ENCODE measurements around the gene CEP63.

Gene CEP63

GRCh38 chr3:134471521-134472193, 14.2 kb upstream of the CEP63 start:
- no peak for DNase-seq

- no peak for DNase-seq
Measured at GRCh38 chr3:134472831-134473230, 13.0 kb upstream of the CEP63 start.

- DNase-seq = peak; percentile 74
Measured at GRCh38 chr3:134473868-134474546, 11.8 kb upstream of the CEP63 start.

- DNase-seq = no peak
Measured at GRCh38 chr3:134474956-134475355, 10.9 kb upstream of the CEP63 start.

GRCh38 chr3:134476306-134476705, 9.6 kb upstream of the CEP63 start:
- no peak for DNase-seq

GRCh38 chr3:134477002-134477401, 8.9 kb upstream of the CEP63 start:
- no peak for DNase-seq

- no peak for DNase-seq
Measured at GRCh38 chr3:134477938-134478337, 7.9 kb upstream of the CEP63 start.

- DNase-seq = no peak
Measured at GRCh38 chr3:134480546-134480945, 5.3 kb upstream of the CEP63 start.

GRCh38 chr3:134481166-134481565, 4.7 kb upstream of the CEP63 start:
- no peak for DNase-seq

- DNase-seq = no peak
Measured at GRCh38 chr3:134482622-134483021, 3.2 kb upstream of the CEP63 start.

- DNase-seq = no peak
Measured at GRCh38 chr3:134483195-134483900, 2.5 kb upstream of the CEP63 start.

GRCh38 chr3:134485075-134485717, 661 bp upstream of the CEP63 start:
- DNase-seq = peak; percentile 84

- DNase-seq = no peak
Measured at GRCh38 chr3:134486577-134487041, 752 bp downstream of the CEP63 start.

- DNase-seq = no peak
Measured at GRCh38 chr3:134487406-134487805, 1.5 kb downstream of the CEP63 start.

GRCh38 chr3:134494495-134494894, 8.6 kb downstream of the CEP63 start:
- DNase-seq = no peak

GRCh38 chr3:134495980-134496379, 10.1 kb downstream of the CEP63 start:
- DNase-seq = no peak

GRCh38 chr3:134496471-134497071, 10.7 kb downstream of the CEP63 start:
- DNase-seq = no peak

- no peak for DNase-seq
Measured at GRCh38 chr3:134503266-134503665, 17.4 kb downstream of the CEP63 start.

GRCh38 chr3:134504132-134504531, 18.3 kb downstream of the CEP63 start:
- DNase-seq = no peak

GRCh38 chr3:134505485-134505884, 19.6 kb downstream of the CEP63 start:
- DNase-seq = no peak

GRCh38 chr3:134511500-134511899, 25.6 kb downstream of the CEP63 start:
- no peak for DNase-seq

GRCh38 chr3:134516905-134517304, 31.0 kb downstream of the CEP63 start:
- no peak for DNase-seq

- no peak for DNase-seq
Measured at GRCh38 chr3:134517791-134518190, 31.9 kb downstream of the CEP63 start.

All from stimulated activated CD4-positive, alpha-beta T cell treated with anti-CD3 and anti-CD28 coated beads, Interleukin-12 subunit alpha, Interleukin-12 subunit beta, amount 100 ng/mL, for 4 hours (primary cell).